KBM-7 (cell line): ENCODE data around the gene CLDN34.

Experiments used
- DNase-seq: peaks from one replicate; pipeline ENCODE4 v3.0.0-alpha.2; 2015
- in situ Hi-C: fragments of 300-500 bp; cut with MboI; formaldehyde crosslinking; loops from 2 replicates; pipeline ENCODE4 v1.14.3; 2020; ENCODE audit warnings: low sequenced_read_pairs, low pct_unique_long_range_greater_than_20kb, mixed read lengths

The CLDN34 gene

GRCh38 chrX:9961750-9962149 lies 5.4 kb upstream of the CLDN34 start:
- in situ Hi-C loops, result no loop called here
- DNase-seq, result no peak

- in situ Hi-C loops, result loop anchor here (25.0 kb wide), 1 partner anchor 90 kb away; no protein-coding TSS in a partner anchor
- no peak for DNase-seq
Observed at GRCh38 chrX:9977635-9978034, 10.5 kb downstream of the CLDN34 start.

GRCh38 chrX:9980401-9980800 lies 13.2 kb downstream of the CLDN34 start:
- in situ Hi-C loops, result loop anchor here (25.0 kb wide), 1 partner anchor 93 kb away; no protein-coding TSS in a partner anchor
- DNase-seq, result no peak

GRCh38 chrX:9980927-9981326 lies 13.8 kb downstream of the CLDN34 start:
- in situ Hi-C loops, result loop anchor here (25.0 kb wide), 1 partner anchor 94 kb away; no protein-coding TSS in a partner anchor
- DNase-seq, result no peak

- in situ Hi-C loops, result loop anchor here (25.0 kb wide), 1 partner anchor 96 kb away; no protein-coding TSS in a partner anchor
Observed at GRCh38 chrX:9983441-9983840, 16.3 kb downstream of the CLDN34 start.

GRCh38 chrX:9983846-9984245 lies 16.7 kb downstream of the CLDN34 start:
- in situ Hi-C loops, result loop anchor here (25.0 kb wide), 1 partner anchor 97 kb away; no protein-coding TSS in a partner anchor
- DNase-seq, result no peak

More at GRCh38 chrX:9983441-9983840, 16.3 kb downstream of the CLDN34 start:
- DNase-seq, result no peak

GRCh38 chrX:9988762-9989161 lies 21.6 kb downstream of the CLDN34 start:
- in situ Hi-C loops, result loop anchor here (25.0 kb wide), 1 partner anchor 101 kb away; no protein-coding TSS in a partner anchor
- DNase-seq, result peak; percentile 41

- no peak for DNase-seq
- in situ Hi-C loops, result loop anchor here (25.0 kb wide), 1 partner anchor 105 kb away; no protein-coding TSS in a partner anchor
Observed at GRCh38 chrX:9992061-9992460, 24.9 kb downstream of the CLDN34 start.

- DNase-seq, result no peak
- in situ Hi-C loops, result loop anchor here (25.0 kb wide), 1 partner anchor 105 kb away; no protein-coding TSS in a partner anchor
Observed at GRCh38 chrX:9992724-9993123, 25.6 kb downstream of the CLDN34 start.

- in situ Hi-C loops, result loop anchor here (25.0 kb wide), 1 partner anchor 109 kb away; no protein-coding TSS in a partner anchor
- DNase-seq, result peak; percentile 83
Observed at GRCh38 chrX:9995855-9996339, 28.7 kb downstream of the CLDN34 start.

GRCh38 chrX:9997041-9997440 lies 29.9 kb downstream of the CLDN34 start:
- in situ Hi-C loops, result loop anchor here (25.0 kb wide), 1 partner anchor 110 kb away; no protein-coding TSS in a partner anchor
- no peak for DNase-seq

- DNase-seq, result no peak
- in situ Hi-C loops, result loop anchor here (25.0 kb wide), 1 partner anchor 110 kb away; no protein-coding TSS in a partner anchor
Observed at GRCh38 chrX:9997524-9997923, 30.4 kb downstream of the CLDN34 start.

- DNase-seq, result no peak
- in situ Hi-C loops, result no loop called here
Observed at GRCh38 chrX:10001496-10001895, 34.3 kb downstream of the CLDN34 start.

- in situ Hi-C loops, result loop anchor here (5.0 kb wide), 1 partner anchor 102 kb away; no protein-coding TSS in a partner anchor
- no peak for DNase-seq
Observed at GRCh38 chrX:10004832-10005475, 37.8 kb downstream of the CLDN34 start.

- in situ Hi-C loops, result loop anchor here (5.0 kb wide), 1 partner anchor 101 kb away; no protein-coding TSS in a partner anchor
- no peak for DNase-seq
Observed at GRCh38 chrX:10006086-10006485, 38.9 kb downstream of the CLDN34 start.

GRCh38 chrX:10006770-10007169 lies 39.6 kb downstream of the CLDN34 start:
- in situ Hi-C loops, result loop anchor here (5.0 kb wide), 1 partner anchor 101 kb away; no protein-coding TSS in a partner anchor
- DNase-seq, result no peak

GRCh38 chrX:10007621-10008020 lies 40.5 kb downstream of the CLDN34 start:
- in situ Hi-C loops, result loop anchor here (5.0 kb wide), 1 partner anchor 100 kb away; no protein-coding TSS in a partner anchor

GRCh38 chrX:10008483-10009056 lies 41.4 kb downstream of the CLDN34 start:
- in situ Hi-C loops, result loop anchor here (5.0 kb wide), 1 partner anchor 99 kb away; no protein-coding TSS in a partner anchor
- DNase-seq, result no peak

More at GRCh38 chrX:10007621-10008020, 40.5 kb downstream of the CLDN34 start:
- DNase-seq, result peak; percentile 69

- no peak for DNase-seq
- in situ Hi-C loops, result loop anchor here (5.0 kb wide), 1 partner anchor 98 kb away; no protein-coding TSS in a partner anchor
Observed at GRCh38 chrX:10009741-10010140, 42.6 kb downstream of the CLDN34 start.
